Medulla oblongata (tissue), 1 donor: ENCODE measurements around the gene SNRPD1.
A peak's percentile ranks its signal among the peaks of the same experiment; 100 is the strongest.
"Not testable (repeated sequence)": the region's sequence is repeated elsewhere in the genome, so short reads cannot be mapped to it uniquely, and the experiment has no call there.

Experiments used
- DNase-seq: peaks from one replicate; pipeline ENCODE4 v3.0.0-alpha.2; 2015; ENCODE audit errors: extremely low spot score

SNRPD1 gene

GRCh38 chr18:21612125-21613039 is at the start of gene SNRPD1:
Gene SNRPD1, plus strand, starts transcription at chr18:21612314. Its CDS starts 116 bp downstream, at chr18:21612430.
- DNase-seq = peak; percentile 90

- no peak for DNase-seq
Measured at GRCh38 chr18:21571772-21572171, 40.3 kb upstream of the SNRPD1 start.

GRCh38 chr18:21575656-21576055 is 36.5 kb upstream of the SNRPD1 start:
- no peak for DNase-seq

- no peak for DNase-seq
Measured at GRCh38 chr18:21584391-21584790, 27.7 kb upstream of the SNRPD1 start.

GRCh38 chr18:21592361-21592760 is 19.8 kb upstream of the SNRPD1 start:
- not testable (repeated sequence) for DNase-seq

GRCh38 chr18:21593540-21594257 is 18.4 kb upstream of the SNRPD1 start:
- DNase-seq = no peak

GRCh38 chr18:21597620-21598019 is 14.5 kb upstream of the SNRPD1 start:
- DNase-seq = no peak

- DNase-seq = no peak
Measured at GRCh38 chr18:21598726-21599584, 13.2 kb upstream of the SNRPD1 start.

- peak; percentile 45 for DNase-seq
Measured at GRCh38 chr18:21599585-21600525, 12.3 kb upstream of the SNRPD1 start.

GRCh38 chr18:21600526-21601410 is 11.3 kb upstream of the SNRPD1 start, which contains the start of gene ESCO1:
Gene ESCO1, minus strand, starts transcription at chr18:21600704. Its CDS starts 25,861 bp downstream, at chr18:21574843.
- peak; percentile 92 for DNase-seq

GRCh38 chr18:21602299-21602587 is 9.9 kb upstream of the SNRPD1 start:
- peak; percentile 60 for DNase-seq

- no peak for DNase-seq
Measured at GRCh38 chr18:21604671-21605070, 7.4 kb upstream of the SNRPD1 start.

- no peak for DNase-seq
Measured at GRCh38 chr18:21605213-21605612, 6.9 kb upstream of the SNRPD1 start.

- not testable (repeated sequence) for DNase-seq
Measured at GRCh38 chr18:21611401-21612124, 551 bp upstream of the SNRPD1 start.

GRCh38 chr18:21621640-21622039 is 9.5 kb downstream of the SNRPD1 start:
- not testable (repeated sequence) for DNase-seq

GRCh38 chr18:21629089-21629832 is 17.1 kb downstream of the SNRPD1 start:
- DNase-seq = no peak

GRCh38 chr18:21632393-21632792 is 20.3 kb downstream of the SNRPD1 start:
- DNase-seq = peak; percentile 12

- DNase-seq = no peak
Measured at GRCh38 chr18:21634588-21635199, 22.6 kb downstream of the SNRPD1 start.
